Karpas-422 (cell line): ENCODE data around the gene WFDC2. TPM values are rescaled to one million over a fixed set of nuclear protein-coding genes. Genes with fewer than 3 reads are reported as not detected.

Source experiments
- DNase-seq: peaks from one replicate; pipeline ENCODE4 v3.0.0-alpha.2; 2015
- H2AFZ ChIP-seq: fragments of 200-600 bp; sonication (generic); 2 replicates; pipeline ENCODE4 v1.6.1; 2014; ENCODE audit warnings: antibody characterized with exemption, low read length, mixed read lengths
- H3K27ac ChIP-seq: fragments of 200-600 bp; sonication (generic); 2 replicates; pipeline ENCODE4 v1.5.1; 2014; ENCODE audit warnings: mild to moderate bottlenecking, low read length, moderate library complexity
- H3K27me3 ChIP-seq: fragments of 200-600 bp; sonication (generic); 2 replicates; pipeline ENCODE4 v1.6.1; 2014; ENCODE audit warnings: low read length, mixed read lengths
- H3K36me3 ChIP-seq: fragments of 200-600 bp; sonication (generic); 2 replicates; pipeline ENCODE4 v1.6.1; 2014; ENCODE audit warnings: low read length, mixed read lengths; ENCODE audit not compliant: insufficient read depth
- H3K4me1 ChIP-seq: fragments of 200-600 bp; sonication (generic); 2 replicates; pipeline ENCODE4 v1.6.1; 2014; ENCODE audit warnings: mild to moderate bottlenecking, low read length, mixed read lengths
- H3K4me2 ChIP-seq: fragments of 200-600 bp; sonication (generic); 2 replicates; pipeline ENCODE4 v1.6.1; 2014; ENCODE audit warnings: low read length, low read depth, mild to moderate bottlenecking; ENCODE audit not compliant: poor library complexity, severe bottlenecking
- H3K4me3 ChIP-seq: fragments of 200-600 bp; sonication (generic); 2 replicates; pipeline ENCODE4 v1.5.1; 2014; ENCODE audit warnings: mild to moderate bottlenecking, antibody characterized with exemption, low read length, mixed read lengths
- H3K79me2 ChIP-seq: fragments of 200-600 bp; sonication (generic); 2 replicates; pipeline ENCODE4 v1.6.1; 2014; ENCODE audit warnings: mild to moderate bottlenecking, low read length, mixed read lengths
- H3K9ac ChIP-seq: fragments of 200-600 bp; sonication (generic); 2 replicates; pipeline ENCODE4 v1.6.0; 2014; ENCODE audit warnings: low read length
- H3K9me2 ChIP-seq: fragments of 200-600 bp; sonication (generic), shearing (Covaris generic); replicated peaks from 2 replicates; pipeline ENCODE4 v1.6.0; 2014; ENCODE audit warnings: mild to moderate bottlenecking, low read length, moderate library complexity; ENCODE audit not compliant: insufficient read depth
- H3K9me3 ChIP-seq: fragments of 300-700, 200-600 bp; sonication (generic); 2 replicates; pipeline ENCODE4 v1.6.1; 2014; ENCODE audit warnings: low read length, mixed read lengths
- H4K20me1 ChIP-seq: fragments of 200-600 bp; sonication (generic); 2 replicates; pipeline ENCODE4 v1.6.1; 2014; ENCODE audit warnings: mild to moderate bottlenecking, antibody characterized with exemption, low read length, low read depth; ENCODE audit not compliant: insufficient read depth
- total RNA-seq: library from RNA; depleted of rRNA; stranded (reverse); fragments of >200 nt; shearing (Covaris generic); gene quantifications from 2 replicates; pipeline ENCODE4 v1.2.3, GENCODE V29; 2014; ENCODE audit warnings: low replicate concordance

The WFDC2 gene
- total RNA-seq, 1 experiment from 2014 or later = not detected

GRCh38 chr20:45432294-45432693 is 37.3 kb upstream of the WFDC2 start:
- Histone ChIP-seq H3K27me3 (no peaks in the 10 kb centered on the region), H3K9me3 (no peaks in the 10 kb centered on the region), H3K4me3 (no peak overlapping the region), H3K4me2 (no peak overlapping the region), H2AFZ (no peak overlapping the region), H3K27ac (no peak overlapping the region), H3K36me3 (0 out of 2 replicates have a peak, but pooled peaks cover 5% of the 10 kb centered on the region), H3K4me1 (peaks cover 18% of the 10 kb centered on the region), H3K79me2 (no peaks in the 10 kb centered on the region), H4K20me1 (no peaks in the 10 kb centered on the region; the same call in 1 of the 2 replicates), H3K9ac (no peak overlapping the region), H3K9me2 (no peaks in the 10 kb centered on the region)
- DNase-seq = peak; percentile 71

GRCh38 chr20:45433316-45433715 is 36.2 kb upstream of the WFDC2 start:
- Histone ChIP-seq H3K4me1 (peaks cover 18% of the 10 kb centered on the region), H4K20me1 (no peaks in the 10 kb centered on the region; the same call in 1 of the 2 replicates), H2AFZ (no peak overlapping the region), H3K27ac (no peak overlapping the region), H3K79me2 (no peaks in the 10 kb centered on the region), H3K27me3 (no peaks in the 10 kb centered on the region), H3K4me2 (no peak overlapping the region), H3K9me2 (no peaks in the 10 kb centered on the region), H3K9me3 (no peaks in the 10 kb centered on the region), H3K4me3 (no peak overlapping the region), H3K9ac (no peak overlapping the region), H3K36me3 (0 out of 2 replicates have a peak, but pooled peaks cover 5% of the 10 kb centered on the region)
- DNase-seq = no peak

DNA sequence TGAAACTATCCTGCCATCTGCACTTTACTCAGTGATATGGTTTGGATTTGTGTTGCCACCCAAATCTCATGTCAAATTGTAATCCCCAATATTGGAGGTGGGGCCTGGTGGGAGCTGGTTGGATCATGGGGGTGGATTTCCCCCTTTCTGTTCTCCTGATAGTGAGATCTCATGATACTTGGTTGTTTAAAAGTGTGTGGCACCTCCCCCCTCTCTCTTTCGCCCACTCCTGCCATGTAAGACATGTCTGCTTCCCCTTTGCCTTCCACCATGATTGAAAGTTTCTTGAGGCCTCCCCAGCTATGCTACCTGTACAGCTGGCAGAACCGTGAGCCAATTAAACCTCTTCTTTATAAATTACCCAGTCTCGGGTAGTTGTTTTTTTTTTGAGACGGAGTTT is 35.6 kb upstream of the WFDC2 start:
- Histone ChIP-seq H3K4me1 (peaks cover 18% of the 10 kb centered on the region), H3K27ac (no peak overlapping the region)

DNA sequence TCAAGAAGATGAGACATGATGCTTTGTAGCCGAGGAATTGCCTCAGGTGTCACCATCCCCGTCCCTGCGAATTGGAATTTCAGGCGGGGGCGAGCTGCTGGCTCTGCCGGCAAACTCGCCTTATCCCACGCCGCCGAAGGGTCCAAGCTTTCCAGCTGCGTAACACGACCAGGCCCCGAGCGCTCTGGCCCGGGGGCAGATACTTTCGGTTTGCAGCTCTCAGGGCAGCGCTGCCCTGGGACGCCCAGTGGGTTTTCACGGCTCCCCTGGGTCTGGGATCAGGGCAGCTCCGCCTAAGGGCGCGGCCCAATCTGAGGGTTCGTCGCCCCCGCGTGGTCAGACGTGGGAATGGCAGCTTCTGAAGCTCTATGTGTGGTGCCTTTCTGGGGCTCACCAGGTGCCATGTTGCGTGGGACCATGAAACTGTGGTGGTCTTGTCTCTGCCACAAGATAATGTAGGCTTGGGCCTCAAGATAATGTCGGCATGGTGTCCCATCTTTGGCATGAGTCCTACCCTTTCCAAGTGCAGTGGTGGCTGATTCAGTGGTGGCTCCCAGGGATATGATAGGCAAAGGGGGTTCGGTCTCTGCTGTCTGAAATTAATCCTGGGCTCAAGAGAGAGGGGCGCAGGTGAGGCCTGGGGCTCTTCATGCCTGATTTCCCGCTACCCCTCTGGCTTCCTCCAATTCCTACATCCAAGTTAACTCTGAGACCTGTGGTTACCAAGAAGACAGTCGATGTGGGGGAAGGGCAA is 32.6 kb upstream of the WFDC2 start:
- Histone ChIP-seq H3K4me3 (peak overlapping the region; percentile 61; the same call in 1 of the 2 replicates), H2AFZ (no peak overlapping the region; the same call in 1 of the 2 replicates), H3K79me2 (no peaks in the 10 kb centered on the region), H3K9ac (peak overlapping the region; percentile 52), H3K27ac (no peak overlapping the region), H3K4me1 (peaks cover 18% of the 10 kb centered on the region), H3K4me2 (peak overlapping the region; percentile 67), H4K20me1 (no peaks in the 10 kb centered on the region), H3K27me3 (no peaks in the 10 kb centered on the region), H3K36me3 (no peaks in the 10 kb centered on the region), H3K9me2 (no peaks in the 10 kb centered on the region), H3K9me3 (no peaks in the 10 kb centered on the region)
- DNase-seq = peak; percentile 92

More for the DNA sequence above, 35.6 kb upstream of the WFDC2 start:
- no peaks in the 10 kb centered on the region for H3K9me3 ChIP-seq
- no peaks in the 10 kb centered on the region for H3K9me2 ChIP-seq
- 0 out of 2 replicates have a peak, but pooled peaks cover 5% of the 10 kb centered on the region for H3K36me3 ChIP-seq
- no peak overlapping the region for H2AFZ ChIP-seq
- no peak overlapping the region for H3K9ac ChIP-seq
- DNase-seq = no peak
- H3K4me3 ChIP-seq = no peak overlapping the region
- H3K79me2 ChIP-seq = no peaks in the 10 kb centered on the region
- no peaks in the 10 kb centered on the region for H3K27me3 ChIP-seq
- no peak overlapping the region for H3K4me2 ChIP-seq
- no peaks in the 10 kb centered on the region; the same call in 1 of the 2 replicates for H4K20me1 ChIP-seq

- no peak overlapping the region for H3K27ac ChIP-seq
- no peaks in the 10 kb centered on the region for H3K27me3 ChIP-seq
These were observed 29.1 kb upstream of the WFDC2 start for GRCh38 chr20:45440424-45440823.

GRCh38 chr20:45440891-45441685 is 28.5 kb upstream of the WFDC2 start:
- no peak overlapping the region for H3K27ac ChIP-seq
- no peak overlapping the region for H2AFZ ChIP-seq
- H3K27me3 ChIP-seq = no peaks in the 10 kb centered on the region
- H3K4me2 ChIP-seq = no peak overlapping the region
- H3K9me3 ChIP-seq = no peaks in the 10 kb centered on the region
- H3K9me2 ChIP-seq = no peaks in the 10 kb centered on the region
- no peaks in the 10 kb centered on the region for H3K36me3 ChIP-seq
- no peak for DNase-seq
- H4K20me1 ChIP-seq = no peaks in the 10 kb centered on the region
- no peaks in the 10 kb centered on the region for H3K79me2 ChIP-seq
- no peak overlapping the region for H3K9ac ChIP-seq
- H3K4me1 ChIP-seq = peaks cover 10% of the 10 kb centered on the region
- H3K4me3 ChIP-seq = no peak overlapping the region

More at GRCh38 chr20:45440424-45440823, 29.1 kb upstream of the WFDC2 start:
- Histone ChIP-seq H3K4me2 (no peak overlapping the region), H3K9me2 (no peaks in the 10 kb centered on the region), H3K4me1 (peaks cover 10% of the 10 kb centered on the region), H3K79me2 (no peaks in the 10 kb centered on the region), H3K36me3 (no peaks in the 10 kb centered on the region), H3K9ac (no peak overlapping the region), H3K9me3 (no peaks in the 10 kb centered on the region), H2AFZ (no peak overlapping the region), H3K4me3 (no peak overlapping the region), H4K20me1 (no peaks in the 10 kb centered on the region)
- DNase-seq = no peak

DNA sequence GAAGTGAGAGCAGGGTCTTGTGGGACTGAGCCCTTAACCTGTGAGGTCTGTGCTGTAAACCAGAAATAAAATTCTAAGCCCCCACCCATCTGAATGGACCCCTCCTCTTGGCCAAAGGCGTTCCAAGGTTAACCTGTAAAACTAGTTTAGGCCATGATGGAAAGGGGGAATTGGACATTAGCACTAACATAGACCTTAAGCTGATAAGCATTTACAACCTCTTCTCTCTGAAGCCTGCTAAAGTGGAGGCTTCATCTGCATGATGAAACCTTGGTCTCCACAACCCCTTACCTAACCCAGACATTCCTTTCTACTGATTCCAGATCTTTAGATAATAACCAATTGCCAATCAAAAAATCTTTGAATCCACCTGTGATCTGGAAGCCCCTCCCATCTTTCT is 27.8 kb upstream of the WFDC2 start:
- Histone ChIP-seq H3K4me2 (no peak overlapping the region), H3K9me2 (no peaks in the 10 kb centered on the region), H3K9me3 (no peaks in the 10 kb centered on the region), H3K27me3 (no peaks in the 10 kb centered on the region), H3K36me3 (no peaks in the 10 kb centered on the region), H4K20me1 (no peaks in the 10 kb centered on the region), H2AFZ (no peak overlapping the region), H3K9ac (no peak overlapping the region), H3K4me1 (peaks cover 6% of the 10 kb centered on the region), H3K27ac (no peak overlapping the region), H3K79me2 (no peaks in the 10 kb centered on the region), H3K4me3 (no peak overlapping the region)
- no peak for DNase-seq

DNA sequence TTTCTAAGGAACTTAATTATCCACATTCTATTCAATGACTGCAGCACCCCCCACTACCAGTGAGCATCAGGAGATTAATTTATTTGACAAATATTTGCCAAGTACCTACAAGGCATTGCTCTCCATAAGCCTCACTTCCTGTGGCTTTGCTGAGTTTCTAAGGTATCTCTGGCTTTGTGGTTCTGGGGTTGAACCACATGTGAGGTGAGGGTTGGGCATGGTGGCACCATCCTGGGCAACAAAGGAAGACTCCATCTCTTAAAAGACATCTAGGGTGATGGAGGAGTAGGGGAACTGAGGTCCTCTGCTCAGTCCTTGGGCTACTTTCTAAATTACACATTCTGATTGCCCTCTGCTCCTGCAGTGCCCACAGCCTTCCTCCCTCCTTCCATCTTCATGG is 25.5 kb upstream of the WFDC2 start:
- H2AFZ ChIP-seq = no peak overlapping the region
- no peak for DNase-seq

More for the DNA sequence above, 25.5 kb upstream of the WFDC2 start:
- H3K4me3 ChIP-seq = no peak overlapping the region
- no peaks in the 10 kb centered on the region for H3K9me3 ChIP-seq
- no peaks in the 10 kb centered on the region for H3K9me2 ChIP-seq
- H3K27me3 ChIP-seq = no peaks in the 10 kb centered on the region
- H3K36me3 ChIP-seq = no peaks in the 10 kb centered on the region
- H3K79me2 ChIP-seq = no peaks in the 10 kb centered on the region
- H3K9ac ChIP-seq = no peak overlapping the region
- H3K27ac ChIP-seq = no peak overlapping the region
- no peak overlapping the region for H3K4me2 ChIP-seq
- H4K20me1 ChIP-seq = no peaks in the 10 kb centered on the region
- H3K4me1 ChIP-seq = peaks cover 6% of the 10 kb centered on the region
